C4-2B (cell line): ENCODE measurements around the gene PRKCA.

Experiments
- ZFX ChIP-seq: fragments of 450-650 bp; IDR thresholded peaks from 2 replicates; pipeline ENCODE4 v1.6.1; 2017
- TF ChIP-seq, protein P1 (sequence below): fragments of 450-650 bp; conservative IDR thresholded peaks from 2 replicates; pipeline ENCODE4 v1.5.1; 2017; ENCODE audit warnings: mild to moderate bottlenecking

DNA sequence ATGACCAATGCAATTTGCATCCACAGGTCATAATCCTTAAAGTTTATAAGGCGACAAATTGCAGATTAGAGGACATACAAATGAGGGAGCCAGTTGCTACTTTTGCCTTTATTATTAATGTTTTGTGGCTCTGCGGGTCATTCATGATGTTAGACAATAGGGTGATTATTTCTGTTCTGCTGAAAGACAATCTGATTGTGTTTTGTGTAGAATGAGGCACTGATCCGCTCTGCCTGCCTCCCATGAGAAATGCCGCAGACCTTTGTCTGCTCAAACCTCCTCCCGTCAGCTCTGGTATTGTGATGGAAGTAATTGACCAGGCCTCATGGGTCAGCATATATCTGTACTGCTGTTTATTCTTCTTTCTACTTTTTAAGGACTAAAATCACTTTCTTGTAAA is 224.9 kb downstream of the PRKCA start:
- TF ChIP-seq, protein P1, sequence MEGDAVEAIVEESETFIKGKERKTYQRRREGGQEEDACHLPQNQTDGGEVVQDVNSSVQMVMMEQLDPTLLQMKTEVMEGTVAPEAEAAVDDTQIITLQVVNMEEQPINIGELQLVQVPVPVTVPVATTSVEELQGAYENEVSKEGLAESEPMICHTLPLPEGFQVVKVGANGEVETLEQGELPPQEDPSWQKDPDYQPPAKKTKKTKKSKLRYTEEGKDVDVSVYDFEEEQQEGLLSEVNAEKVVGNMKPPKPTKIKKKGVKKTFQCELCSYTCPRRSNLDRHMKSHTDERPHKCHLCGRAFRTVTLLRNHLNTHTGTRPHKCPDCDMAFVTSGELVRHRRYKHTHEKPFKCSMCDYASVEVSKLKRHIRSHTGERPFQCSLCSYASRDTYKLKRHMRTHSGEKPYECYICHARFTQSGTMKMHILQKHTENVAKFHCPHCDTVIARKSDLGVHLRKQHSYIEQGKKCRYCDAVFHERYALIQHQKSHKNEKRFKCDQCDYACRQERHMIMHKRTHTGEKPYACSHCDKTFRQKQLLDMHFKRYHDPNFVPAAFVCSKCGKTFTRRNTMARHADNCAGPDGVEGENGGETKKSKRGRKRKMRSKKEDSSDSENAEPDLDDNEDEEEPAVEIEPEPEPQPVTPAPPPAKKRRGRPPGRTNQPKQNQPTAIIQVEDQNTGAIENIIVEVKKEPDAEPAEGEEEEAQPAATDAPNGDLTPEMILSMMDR: no peak
- TF ChIP-seq ZFX: no peak
